ENCODE results near the gene DDX39A.
"Not testable (repeated sequence)": the region's sequence is repeated elsewhere in the genome, so short reads cannot be mapped to it uniquely, and the experiment has no call there.

Gene DDX39A

DNA sequence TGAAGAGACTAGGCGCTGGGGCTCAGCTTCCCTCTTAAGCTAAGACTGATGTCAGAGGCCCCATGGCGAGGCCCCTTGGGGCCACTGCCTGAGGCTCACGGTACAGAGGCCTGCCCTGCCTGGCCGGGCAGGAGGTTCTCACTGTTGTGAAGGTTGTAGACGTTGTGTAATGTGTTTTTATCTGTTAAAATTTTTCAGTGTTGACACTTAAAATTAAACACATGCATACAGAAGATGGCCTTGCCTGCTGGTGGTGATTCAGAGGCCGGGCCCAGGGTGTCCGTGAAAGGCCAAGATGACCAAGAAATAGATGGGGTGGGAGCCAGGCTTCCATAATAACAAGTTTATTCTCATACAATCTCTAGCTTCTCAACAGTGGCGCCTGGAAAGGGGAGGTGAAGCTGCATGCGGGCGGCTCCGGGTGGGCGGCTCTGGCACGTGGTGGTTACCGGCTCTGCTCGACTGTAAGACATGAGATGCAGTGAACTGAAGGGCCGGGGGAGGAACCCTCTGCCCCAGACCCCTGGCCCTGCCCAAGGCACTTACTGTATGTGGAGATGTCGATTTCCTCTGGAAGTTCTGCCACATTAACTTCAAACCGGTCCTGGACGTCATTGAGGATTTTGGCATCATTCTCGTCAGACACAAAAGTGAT is 10.5 kb downstream of the DDX39A start:
- DNase-seq (ENCODE audit: low read depth in 2 of 2) = no peak

- DNase-seq (ENCODE audit: low read depth in 2 of 2) = no peak
Measured at GRCh38 chr19:14407605-14408484, 11.3 kb downstream of the DDX39A start.

GRCh38 chr19:14406645-14407401 is 12.3 kb downstream of the DDX39A start:
- no peak for DNase-seq (ENCODE audit: low read depth in 2 of 2)

GRCh38 chr19:14405758-14406644 is 13.1 kb downstream of the DDX39A start:
- DNase-seq (ENCODE audit: low read depth in 2 of 2) = peak; percentile 70 to 76

DNA sequence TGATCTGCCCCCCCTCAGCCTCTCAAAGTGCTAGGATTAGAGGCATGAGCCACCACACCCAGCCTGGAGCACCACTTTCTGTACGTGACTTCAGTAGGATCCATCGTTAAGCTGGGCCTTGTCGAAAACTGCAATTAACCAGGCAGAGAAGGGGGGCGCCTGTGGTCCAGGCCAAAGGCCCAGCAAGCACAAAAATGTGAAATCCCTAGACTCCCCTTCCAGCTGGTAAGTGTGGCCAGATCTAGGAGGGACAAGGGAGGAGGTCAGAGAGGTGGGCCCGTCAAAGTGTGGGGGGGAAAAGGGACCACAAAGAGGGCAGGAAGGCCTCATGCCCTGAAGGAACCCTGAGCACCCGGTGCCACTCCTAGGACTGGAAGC is 13.8 kb downstream of the DDX39A start:
- DNase-seq (ENCODE audit: low read depth in 2 of 2) = no peak

DNA sequence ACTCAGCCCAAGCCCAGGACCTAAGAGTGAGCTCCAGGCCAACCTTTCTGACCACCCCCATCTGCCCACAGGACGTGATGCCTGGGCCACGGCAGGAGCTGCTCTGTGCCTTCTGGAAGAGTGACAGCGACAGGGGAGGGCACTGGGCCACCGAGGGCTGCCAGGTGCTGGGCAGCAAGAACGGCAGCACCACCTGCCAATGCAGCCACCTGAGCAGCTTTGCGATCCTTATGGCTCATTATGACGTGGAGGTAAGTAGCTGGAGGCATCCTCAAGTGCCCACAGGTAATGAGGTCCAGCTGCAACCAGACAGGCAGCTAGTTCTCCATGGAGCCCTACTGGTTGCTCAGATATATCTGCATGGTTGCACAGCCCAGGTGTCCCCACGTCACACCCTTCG is 14.8 kb downstream of the DDX39A start:
- no peak for DNase-seq (ENCODE audit: low read depth in 2 of 2)

- not testable (repeated sequence) for DNase-seq (ENCODE audit: low read depth in 2 of 2)
Measured at GRCh38 chr19:14403145-14403930, 15.8 kb downstream of the DDX39A start.

DNA sequence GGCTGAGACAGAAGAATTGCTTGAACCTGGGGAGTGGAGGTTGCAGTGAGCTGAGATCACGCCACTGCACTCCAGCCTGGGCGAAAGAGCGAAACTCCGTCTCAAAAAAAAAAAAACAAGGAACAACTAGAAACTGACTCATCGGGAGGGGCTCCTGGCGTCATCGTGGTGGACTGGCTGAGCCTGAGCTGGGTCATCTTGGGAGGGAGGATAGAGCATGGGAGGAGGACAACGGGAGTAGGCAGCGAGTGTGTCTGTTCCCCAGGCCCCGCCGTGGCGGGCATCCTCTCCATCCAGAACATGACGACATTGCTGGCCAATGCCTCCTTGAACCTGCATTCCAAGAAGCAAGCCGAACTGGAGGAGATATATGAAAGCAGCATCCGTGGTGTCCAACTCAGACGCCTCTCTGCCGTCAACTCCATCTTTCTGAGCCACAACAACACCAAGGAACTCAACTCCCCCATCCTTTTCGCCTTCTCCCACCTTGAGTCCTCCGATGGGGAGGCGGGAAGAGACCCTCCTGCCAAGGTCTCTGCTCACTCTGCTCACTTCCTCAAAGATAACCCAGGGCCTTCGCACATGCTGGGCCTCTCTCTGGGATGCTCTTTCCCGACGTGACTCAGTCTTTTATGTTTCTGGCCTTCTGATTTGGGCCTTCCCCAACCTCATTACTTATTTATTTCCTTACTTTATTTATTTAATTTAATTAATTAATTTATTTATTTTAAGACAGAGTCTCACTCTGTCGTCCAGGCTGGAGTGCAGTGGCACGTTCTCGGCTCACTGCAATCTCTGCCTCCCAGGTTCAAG is 16.6 kb downstream of the DDX39A start:
- no peak for DNase-seq (ENCODE audit: low read depth in 2 of 2)

DNA sequence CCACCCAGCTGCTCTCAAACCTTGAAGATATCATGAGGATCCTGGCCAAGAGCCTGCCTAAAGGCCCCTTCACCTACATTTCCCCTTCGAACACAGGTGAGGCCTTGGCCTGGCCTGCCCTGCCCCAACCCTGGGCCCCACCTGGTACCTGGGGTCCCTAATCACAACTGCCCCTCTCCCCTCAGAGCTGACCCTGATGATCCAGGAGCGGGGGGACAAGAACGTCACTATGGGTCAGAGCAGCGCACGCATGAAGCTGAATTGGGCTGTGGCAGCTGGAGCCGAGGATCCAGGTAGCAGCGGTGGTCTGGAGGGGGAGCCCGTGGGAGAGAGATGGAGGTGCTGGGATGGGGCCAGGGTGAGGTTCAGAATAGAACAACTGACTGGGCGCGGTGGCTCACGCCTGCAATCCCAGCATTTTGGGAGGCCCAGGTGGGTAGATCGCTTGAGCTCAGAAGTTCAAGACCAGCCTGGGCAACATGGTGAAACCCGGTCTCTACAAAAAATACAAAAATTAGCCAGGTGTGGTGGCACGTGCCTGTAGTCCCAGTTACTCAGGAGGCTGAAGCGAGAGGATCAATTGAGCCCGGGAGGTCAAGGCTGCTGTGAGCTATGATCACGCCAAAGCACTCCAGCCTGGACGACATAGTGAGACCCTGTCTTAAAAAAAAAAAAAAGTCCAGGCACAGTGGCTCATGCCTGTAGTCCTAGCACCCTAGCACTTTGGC is 17.5 kb downstream of the DDX39A start:
- DNase-seq (ENCODE audit: low read depth in 2 of 2) = no peak

- no peak for DNase-seq (ENCODE audit: low read depth in 2 of 2)
Measured at GRCh38 chr19:14400951-14401431, 18.1 kb downstream of the DDX39A start.

- DNase-seq (ENCODE audit: low read depth in 2 of 2) = not testable (repeated sequence)
Measured at GRCh38 chr19:14397168-14397567, 22.0 kb downstream of the DDX39A start.

DNA sequence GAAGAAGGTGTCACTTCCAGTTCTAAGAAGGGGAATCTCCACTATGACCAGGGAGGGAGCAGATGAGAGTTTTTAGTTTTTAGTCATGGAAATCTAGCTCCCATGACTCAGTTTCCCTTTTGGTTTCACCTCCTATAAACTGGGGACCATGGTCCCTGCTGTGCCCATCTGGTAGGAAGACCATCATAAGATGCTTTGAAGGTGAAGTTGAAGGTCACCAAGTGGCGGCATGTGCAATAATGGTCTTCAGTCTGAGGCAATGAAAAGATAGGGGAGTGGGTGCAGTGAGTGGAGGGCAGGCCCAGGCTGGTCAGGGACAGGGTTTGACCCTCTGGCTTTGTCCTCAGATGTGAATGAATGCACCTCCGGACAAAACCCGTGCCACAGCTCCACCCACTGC is 22.4 kb downstream of the DDX39A start:
- DNase-seq (ENCODE audit: low read depth in 2 of 2) = not testable (repeated sequence)

DNA sequence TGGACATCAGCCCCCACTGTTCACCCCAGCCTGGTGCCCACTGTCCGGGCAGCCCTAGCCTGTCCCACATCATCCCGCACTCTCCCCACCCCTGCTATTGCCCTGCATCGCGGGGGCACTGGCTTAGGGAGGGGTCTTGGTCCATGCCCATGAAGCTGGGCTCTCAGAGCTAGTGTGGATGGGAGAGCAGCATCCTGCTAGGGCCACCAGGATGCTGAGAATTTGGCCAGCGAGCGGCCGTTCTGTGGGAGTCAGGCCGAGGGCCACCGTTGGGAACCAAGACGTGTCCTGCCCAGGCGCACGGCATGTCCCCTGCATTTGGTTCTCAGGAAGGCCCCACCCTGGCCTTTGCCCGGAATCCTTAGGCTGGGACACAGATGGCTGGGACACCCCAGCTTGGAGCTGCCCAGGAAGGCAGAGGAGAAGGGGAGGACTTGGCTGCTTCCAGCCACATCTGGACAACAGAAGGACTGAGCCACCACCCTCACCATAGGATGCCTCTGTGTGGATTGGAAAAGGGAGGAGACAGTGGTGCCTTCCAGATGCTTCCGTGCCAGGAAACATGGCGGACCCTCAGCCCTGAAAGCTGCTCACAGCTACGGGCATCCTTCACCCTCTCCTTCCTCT is 23.3 kb downstream of the DDX39A start:
- no peak for DNase-seq (ENCODE audit: low read depth in 2 of 2)

DNA sequence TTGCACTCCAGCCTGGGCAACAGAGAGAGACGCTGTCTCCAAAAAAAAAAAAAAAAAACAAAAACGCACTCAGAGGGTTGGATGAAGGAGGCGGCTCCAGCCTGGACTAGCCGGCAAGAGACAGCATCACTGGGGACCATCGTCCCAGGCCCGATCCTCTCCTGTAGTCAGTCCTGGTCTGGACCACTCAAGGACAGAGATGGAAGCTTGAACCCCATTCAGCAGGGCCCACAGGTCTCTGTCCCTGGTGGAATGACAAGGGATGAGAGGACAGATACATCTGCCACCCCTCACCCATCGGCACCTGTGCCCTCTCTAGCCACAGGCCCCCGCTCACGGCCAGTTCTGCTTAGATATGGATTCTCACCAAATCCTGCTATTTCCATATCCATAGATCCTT is 23.9 kb downstream of the DDX39A start:
- DNase-seq (ENCODE audit: low read depth in 2 of 2) = no peak

GRCh38 chr19:14394167-14394566 is 25.0 kb downstream of the DDX39A start:
- no peak for DNase-seq (ENCODE audit: low read depth in 2 of 2)

GRCh38 chr19:14393329-14393728 is 25.8 kb downstream of the DDX39A start:
- DNase-seq (ENCODE audit: low read depth in 2 of 2) = no peak

GRCh38 chr19:14391156-14391821 is 27.9 kb downstream of the DDX39A start:
- no peak for DNase-seq (ENCODE audit: low read depth in 2 of 2)

DNA sequence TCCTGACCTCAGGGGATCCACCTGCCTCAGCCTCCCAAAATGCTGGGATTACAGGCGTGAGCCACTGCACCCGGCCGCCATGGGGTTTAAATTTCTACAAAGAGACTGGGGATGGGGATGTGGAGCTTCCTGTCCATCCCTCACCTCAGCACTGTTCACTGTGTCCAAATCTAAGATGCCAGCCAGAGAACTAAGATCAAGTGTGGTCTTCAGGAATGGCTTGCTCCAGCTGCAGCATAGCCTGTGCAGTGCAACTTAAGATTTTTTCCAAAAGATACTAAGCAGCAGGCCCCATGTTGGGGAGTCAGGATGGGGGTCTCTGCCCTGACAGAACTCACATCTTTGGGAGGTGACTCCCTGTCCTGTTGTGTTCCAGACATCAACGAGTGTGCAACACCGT is 28.6 kb downstream of the DDX39A start:
- DNase-seq (ENCODE audit: low read depth in 2 of 2) = no peak
